Prostate gland (tissue), 2 donors: ENCODE data around the gene HAP1. TPM values are rescaled to one million over a fixed set of nuclear protein-coding genes. Genes with fewer than 3 reads are reported as not detected.
A peak's percentile ranks its signal among the peaks of the same experiment; 100 is the strongest.

Experiments
- DNase-seq: peaks from one replicate; pipeline ENCODE4 v3.0.0-alpha.2; 2019; ENCODE audit warnings: low spot score
- H3K27ac ChIP-seq, 2 donors: fragments of 200-600 bp; sonication (generic); 2 replicates each; pipeline ENCODE4 v1.5.1; 2017 to 2019
- H3K27me3 ChIP-seq: fragments of 200-600 bp; sonication (generic); replicated peaks from 2 replicates; pipeline ENCODE4 v1.5.1; 2019; ENCODE audit not compliant: insufficient read depth
- H3K36me3 ChIP-seq, 2 donors: fragments of 200-600 bp; sonication (generic); 1 replicate in 1 of 2; 2 replicates in 1 of 2; pipeline versions ENCODE4 v1.5.1 to v1.8.1; 2017 to 2019
- H3K4me1 ChIP-seq: fragments of 200-600 bp; sonication (generic); replicated peaks from 2 replicates; pipeline ENCODE4 v1.5.1; 2019
- H3K4me3 ChIP-seq, 2 donors: fragments of 200-600 bp; sonication (generic); 2 replicates each; pipeline ENCODE4 v1.5.1; 2017 to 2019
- H3K9me3 ChIP-seq: fragments of 200-600 bp; sonication (generic); 2 replicates; pipeline ENCODE4 v1.5.1; 2017
- CTCF ChIP-seq, 4 experiments: fragments of 200-600 bp in 2 of 4; fragments of 450-650 bp in 2 of 4; sonication (generic) in 2 of 4; IDR thresholded peaks; 1 replicate in 3 of 4; 2 replicates in 1 of 4; pipeline ENCODE4 v1.5.1; 2016 to 2019; ENCODE audit warnings: antibody characterized with exemption in 4 of 4, mild to moderate bottlenecking in 2 of 4, moderate library complexity in 2 of 4
- POLR2A ChIP-seq: fragments of 450-650 bp; IDR thresholded peaks from one replicate; pipeline ENCODE4 v1.6.1; 2016; ENCODE audit warnings: antibody characterized with exemption, mild to moderate bottlenecking
- POLR2AphosphoS5 ChIP-seq: sonication (generic); formaldehyde crosslinking; IDR thresholded peaks from one replicate; pipeline ENCODE4 v1.6.1; 2017; ENCODE audit warnings: antibody characterized with exemption
- WGBS: methylation state at CpG from one replicate; pipeline ENCODE4 v1.1.5; 2018; 5-methylcytosine and 5-hydroxymethylcytosine counted together
- intact Hi-C: fragments of 100-400 bp; cut with DNase I; formaldehyde crosslinking; loops from one replicate; pipeline ENCODE4 v1.14.2; 2022
- total RNA-seq, 2 donors: library from RNA; depleted of rRNA; stranded (reverse); fragments of >200 nt; gene quantifications; one replicate each; pipeline ENCODE4 v1.1.0, GENCODE V29; 2016

HAP1 gene
- total RNA-seq, 2 donors from 2014 or later: 0.55 to 3.6 TPM

DNA sequence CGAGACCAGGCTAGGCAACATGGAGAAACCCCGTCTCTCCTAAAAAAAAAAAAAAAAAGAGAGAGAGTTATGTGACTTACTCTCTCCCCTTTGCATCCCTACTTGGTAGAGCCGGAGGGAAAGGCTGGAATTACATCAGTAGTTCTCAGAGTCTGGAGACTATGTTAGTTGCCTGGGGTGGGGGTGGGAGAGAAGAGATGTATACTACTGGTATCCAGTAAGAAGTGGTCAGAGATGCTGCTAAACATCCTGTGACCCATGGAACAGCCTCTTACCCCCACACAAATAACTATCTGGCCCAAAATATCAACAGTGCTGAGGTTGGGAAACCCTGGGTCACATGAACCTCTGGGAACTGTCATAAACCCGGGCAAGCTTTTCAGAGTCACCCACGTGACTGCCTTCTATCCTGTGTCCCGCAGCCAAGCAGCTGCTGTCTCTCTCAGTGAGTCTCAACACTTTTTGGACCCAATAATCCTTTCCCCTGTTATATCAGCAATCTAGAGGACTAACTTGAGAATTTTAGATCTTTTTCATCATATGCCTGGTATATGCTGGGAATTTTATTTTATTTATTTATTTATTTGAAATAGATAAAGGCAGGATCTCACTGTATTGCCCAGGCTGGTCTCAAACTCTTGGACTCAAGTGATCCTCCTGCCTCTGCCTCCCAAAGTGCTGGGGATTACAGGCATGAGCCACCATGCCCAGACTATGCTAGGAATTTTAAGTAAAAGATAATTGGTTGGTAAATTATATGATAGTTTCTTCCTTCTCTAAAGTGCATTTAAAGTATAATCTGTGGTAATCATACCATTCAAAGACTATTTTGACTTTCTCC lies 37.1 kb downstream of the HAP1 start:
- DNase-seq: peak; percentile 55
- intact Hi-C loops: no loop called here

GRCh38 chr17:41695954-41696757 lies 38.3 kb downstream of the HAP1 start:
- no peaks in the 10 kb centered on the region for H3K27me3 ChIP-seq
- no peaks in the 10 kb centered on the region for H3K9me3 ChIP-seq
- intact Hi-C loops: no loop called here
- 41% methylated on average over 11 of the region's 11 CpGs for WGBS
- no peak for TF ChIP-seq POLR2A
- peak; percentile 63 to 74 (median 69) for TF ChIP-seq CTCF (IDR thresholded peaks at IDR 0.05)
- TF ChIP-seq POLR2AphosphoS5: peak; percentile 38
- H3K27ac ChIP-seq: no peak overlapping the region
- no peak overlapping the region for H3K4me3 ChIP-seq
- peaks cover 10 to 17% of the 10 kb centered on the region in 2 donors for H3K36me3 ChIP-seq
- no peaks in the 10 kb centered on the region for H3K4me1 ChIP-seq
- DNase-seq: no peak

More for the DNA sequence above, 37.1 kb downstream of the HAP1 start:
- Histone ChIP-seq H3K36me3 (peaks cover 5% of the 10 kb centered on the region in 2 donors), H3K9me3 (no peaks in the 10 kb centered on the region), H3K4me3 (no peak overlapping the region), H3K27ac (peak overlapping the region in 1 of 2 donors; percentile 8), H3K27me3 (no peaks in the 10 kb centered on the region), H3K4me1 (no peaks in the 10 kb centered on the region)
- WGBS: 33% methylated on average over 6 of the region's 6 CpGs
- TF ChIP-seq POLR2AphosphoS5 (peak; percentile 72), POLR2A (no peak)

DNA sequence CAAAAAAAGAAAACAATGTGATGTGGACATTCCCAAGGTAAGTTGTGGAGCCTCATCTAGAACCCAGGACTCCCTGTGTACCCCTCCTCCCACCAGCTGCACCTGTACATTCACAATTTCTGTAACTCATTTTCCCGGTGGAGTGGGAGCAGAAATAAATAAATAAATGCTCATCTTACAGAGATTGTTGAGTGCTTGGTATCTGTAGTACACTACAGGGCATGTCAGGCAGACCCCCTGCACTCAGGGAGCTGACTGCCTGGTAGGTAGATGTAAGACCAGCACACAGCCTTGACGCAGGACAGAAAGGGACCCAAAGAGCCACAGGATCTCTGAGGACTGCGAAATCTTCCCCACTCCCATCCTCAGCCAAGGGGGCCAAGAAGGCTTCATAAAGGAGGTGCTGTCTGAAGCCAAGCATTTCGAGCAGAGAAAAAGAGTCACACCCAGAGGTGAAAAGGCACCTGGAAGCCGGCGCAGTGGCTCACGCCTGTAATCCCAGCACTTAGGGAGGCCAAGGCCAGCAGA lies 39.2 kb downstream of the HAP1 start:
- intact Hi-C loops: no loop called here
- DNase-seq: no peak
- Histone ChIP-seq H3K27me3 (no peaks in the 10 kb centered on the region), H3K9me3 (no peaks in the 10 kb centered on the region), H3K4me3 (no peak overlapping the region), H3K27ac (no peak overlapping the region), H3K36me3 (peaks cover 20 to 24% of the 10 kb centered on the region in 2 donors), H3K4me1 (no peaks in the 10 kb centered on the region)
- TF ChIP-seq POLR2A (no peak), CTCF (IDR thresholded peaks at IDR 0.05) (no peak), POLR2AphosphoS5 (no peak)
- WGBS: 80% methylated on average over 7 of the region's 7 CpGs

DNA sequence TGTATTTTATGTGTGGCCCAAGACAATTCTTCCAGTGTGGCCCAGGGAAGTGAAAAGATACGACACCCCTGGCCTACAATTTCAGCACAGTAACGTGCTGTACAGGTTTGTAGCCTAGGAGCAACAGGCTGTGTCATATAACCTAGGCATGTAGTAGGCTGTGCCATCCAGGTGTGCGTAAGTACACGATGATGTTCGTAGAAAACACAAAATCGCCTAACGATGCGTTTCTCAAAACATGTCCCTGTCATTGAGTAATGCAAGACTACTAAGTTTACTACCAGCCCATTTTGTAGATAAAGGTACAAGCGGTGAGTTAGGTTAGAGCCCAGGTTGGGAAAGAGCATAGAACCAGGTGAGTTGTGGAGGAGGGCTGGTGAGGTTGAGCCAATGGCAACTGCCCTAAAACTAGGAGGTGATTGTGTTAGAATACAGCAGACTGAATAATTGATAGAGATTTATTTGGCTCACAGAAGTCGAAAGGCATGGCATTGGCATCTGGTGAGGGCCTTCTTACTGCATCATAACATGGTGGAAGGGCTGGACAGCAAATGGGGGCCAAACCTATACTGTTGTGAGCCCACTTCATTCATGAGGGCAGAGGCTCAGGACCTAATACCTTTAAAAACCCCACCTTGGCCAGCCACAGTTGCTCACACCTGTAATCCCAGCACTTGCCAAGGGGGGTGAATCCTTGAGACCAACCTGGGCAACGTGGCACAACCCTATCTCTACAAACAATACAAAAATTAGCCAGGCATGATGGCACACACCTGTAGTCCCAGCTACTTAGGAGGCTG lies 41.5 kb downstream of the HAP1 start:
- no peak for TF ChIP-seq POLR2A
- no peak overlapping the region for H3K4me3 ChIP-seq
- H3K36me3 ChIP-seq: peaks cover 20 to 33% of the 10 kb centered on the region in 2 donors
- WGBS: 86% methylated on average over 11 of the region's 11 CpGs
- intact Hi-C loops: no loop called here
- H3K4me1 ChIP-seq: no peaks in the 10 kb centered on the region
- H3K9me3 ChIP-seq: no peaks in the 10 kb centered on the region
- no peak overlapping the region for H3K27ac ChIP-seq
- no peaks in the 10 kb centered on the region for H3K27me3 ChIP-seq
- no peak for DNase-seq

GRCh38 chr17:41691031-41691777 lies 43.2 kb downstream of the HAP1 start:
- no peaks in the 10 kb centered on the region for H3K27me3 ChIP-seq
- H3K27ac ChIP-seq: no peak overlapping the region
- H3K36me3 ChIP-seq: peaks cover 20 to 33% of the 10 kb centered on the region in 2 donors
- no peak overlapping the region for H3K4me3 ChIP-seq
- intact Hi-C loops: no loop called here
- TF ChIP-seq POLR2A (no peak), CTCF (IDR thresholded peaks at IDR 0.05) (no peak), POLR2AphosphoS5 (no peak)
- 71% methylated on average over 10 of the region's 10 CpGs for WGBS
- no peaks in the 10 kb centered on the region for H3K9me3 ChIP-seq
- H3K4me1 ChIP-seq: no peaks in the 10 kb centered on the region
- no peak for DNase-seq
